Mucosa of descending colon (tissue), 3 donors: ENCODE measurements around the gene ZNF343. TPM values are rescaled to one million over a fixed set of nuclear protein-coding genes. Genes with fewer than 3 reads are reported as not detected.

Experiments
- ATAC-seq: fragments of 200-7000 bp; cut with Tn5 transposase; one replicate; pipeline ENCODE4 v1.9.1; 2020; ENCODE audit warnings: mild to moderate bottlenecking, moderate library complexity
- DNase-seq, 3 donors: peaks; one replicate each; pipeline ENCODE4 v3.0.0-alpha.2; 2020
- H3K36me3 ChIP-seq: fragments of 200-600 bp; one replicate; pipeline ENCODE4 v1.8.0; 2021; ENCODE audit warnings: low read depth, mild to moderate bottlenecking
- H3K4me1 ChIP-seq: fragments of 200-600 bp; one replicate; pipeline ENCODE4 v1.8.0; 2021; ENCODE audit warnings: low read depth, mild to moderate bottlenecking
- H3K4me3 ChIP-seq: fragments of 200-600 bp; one replicate; pipeline ENCODE4 v1.8.0; 2021; ENCODE audit warnings: mild to moderate bottlenecking
- H3K9me3 ChIP-seq: fragments of 200-600 bp; one replicate; pipeline ENCODE4 v1.8.0; 2021; ENCODE audit warnings: mild to moderate bottlenecking
- CTCF ChIP-seq: fragments of 200-600 bp; IDR thresholded peaks from one replicate; pipeline ENCODE4 v1.8.0; 2022; ENCODE audit warnings: antibody characterized with exemption, mild to moderate bottlenecking
- intact Hi-C, 2 donors: fragments of 100-400 bp; cut with DNase I in 1 of 2; cut with micrococcal nuclease in 1 of 2; formaldehyde crosslinking; loops; one replicate each; pipeline versions ENCODE4 v1.11.0 to v1.11.1; 2022; cut with DNase I, micrococcal nuclease
- total RNA-seq, 3 donors: library from RNA; stranded (reverse); fragmentation: NEBNext Ultra II Directional in 2 of 3; extraction: Animal tissue kit (Norgen Biotek cat#: 25700) in 2 of 3; gene quantifications; one replicate each; pipeline versions ENCODE4 v1.2.1 to v1.2.4, GENCODE V29; 2021 to 2023
- donor health status: DM: no; HTN: no; CAD: no; lungs with moderate emphysema.
- donor health status: DM: no; HTN: no; CAD: no.
- donor health status: DM: no; HTN: yes; CAD: no.

Gene ZNF343
- total RNA-seq, 3 donors from 2014 or later = 6.9 to 12.1 (median 9.8) TPM

DNA sequence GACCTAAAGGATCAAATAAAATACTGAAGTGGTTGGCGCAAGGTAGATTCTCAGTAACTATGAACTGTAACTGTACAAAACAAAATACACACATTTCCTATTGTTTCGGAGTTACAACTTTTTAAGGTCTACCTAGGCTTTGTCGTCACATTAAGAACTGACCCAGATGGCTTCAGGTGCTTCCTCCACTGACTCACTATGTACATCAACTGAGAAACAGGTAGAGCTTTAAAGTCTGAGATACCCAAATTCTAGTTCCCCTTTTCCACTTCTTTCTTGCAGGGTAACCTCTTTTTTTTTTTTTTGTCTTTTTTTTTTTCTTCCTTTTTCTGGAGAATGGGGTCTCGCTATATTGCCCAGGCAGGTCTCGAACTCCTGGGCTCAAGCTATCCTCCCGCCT, 43.6 kb downstream of the ZNF343 start:
- Histone ChIP-seq H3K9me3 (no peaks in the 10 kb centered on the region), H3K36me3 (peaks cover 22% of the 10 kb centered on the region), H3K4me1 (peaks cover 14% of the 10 kb centered on the region), H3K4me3 (no peak overlapping the region)
- DNase-seq (no peak), ATAC-seq (no peak)
- intact Hi-C loops = no loop called here
- TF ChIP-seq CTCF = no peak

GRCh38 chr20:2463616-2464365, 44.9 kb downstream of the ZNF343 start:
- no peak for TF ChIP-seq CTCF
- H3K9me3 ChIP-seq = no peaks in the 10 kb centered on the region
- no peak for DNase-seq
- peaks cover 22% of the 10 kb centered on the region for H3K36me3 ChIP-seq
- peaks cover 5% of the 10 kb centered on the region for H3K4me1 ChIP-seq
- intact Hi-C loops = no loop called here
- no peak overlapping the region for H3K4me3 ChIP-seq
- ATAC-seq = peak; percentile 45

- H3K36me3 ChIP-seq = peaks cover 22% of the 10 kb centered on the region
- no peak for TF ChIP-seq CTCF
- H3K4me3 ChIP-seq = no peak overlapping the region
- H3K4me1 ChIP-seq = no peaks in the 10 kb centered on the region
- ATAC-seq = no peak
- no peak for DNase-seq
- intact Hi-C loops = no loop called here
- H3K9me3 ChIP-seq = no peaks in the 10 kb centered on the region
Measured at GRCh38 chr20:2462484-2462883, 46.2 kb downstream of the ZNF343 start.

- no peak for DNase-seq
- no peak for TF ChIP-seq CTCF
- H3K36me3 ChIP-seq = peaks cover 17% of the 10 kb centered on the region
- no peak overlapping the region for H3K4me3 ChIP-seq
- no peaks in the 10 kb centered on the region for H3K4me1 ChIP-seq
- no peaks in the 10 kb centered on the region for H3K9me3 ChIP-seq
- no peak for ATAC-seq
- intact Hi-C loops = no loop called here
Measured at GRCh38 chr20:2460752-2461424, 47.8 kb downstream of the ZNF343 start.

DNA sequence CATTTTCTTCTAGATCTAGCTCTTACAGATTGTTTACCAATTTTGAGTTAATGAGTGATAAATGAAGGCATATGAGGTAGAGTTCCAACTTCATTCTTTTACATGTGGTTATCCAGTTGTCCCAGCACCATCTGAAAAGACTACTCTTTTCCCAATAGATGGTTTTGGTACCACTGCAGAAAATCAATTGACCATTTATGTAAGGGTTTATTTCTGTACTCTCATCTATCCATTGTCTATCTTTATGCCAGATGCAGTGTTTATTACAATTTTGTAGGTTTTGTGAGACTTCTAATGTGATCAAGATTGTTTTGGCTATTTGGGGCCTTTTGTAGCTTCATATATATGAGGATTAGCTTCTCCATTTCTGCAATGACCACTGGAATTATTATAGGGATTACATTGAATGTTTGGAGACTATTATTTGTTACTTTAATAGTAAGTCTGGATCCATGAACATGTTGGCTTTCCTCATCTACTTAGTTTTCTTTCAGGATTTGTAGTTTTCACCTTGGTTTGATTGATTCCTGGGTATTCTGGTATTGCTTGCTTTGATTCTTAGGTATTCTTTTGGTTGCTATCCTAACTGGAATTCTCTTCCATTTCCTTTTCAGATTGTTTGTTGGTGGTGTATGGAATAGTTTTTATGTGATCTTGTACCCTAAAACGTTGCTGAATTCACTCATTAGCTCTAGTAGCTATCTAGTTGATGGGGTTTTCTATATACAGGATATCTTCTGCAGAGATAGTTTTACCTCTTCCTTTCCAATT, 48.5 kb downstream of the ZNF343 start:
- no peaks in the 10 kb centered on the region for H3K4me1 ChIP-seq
- ATAC-seq = no peak
- peaks cover 17% of the 10 kb centered on the region for H3K36me3 ChIP-seq
- TF ChIP-seq CTCF = no peak
- intact Hi-C loops = loop anchor here in 1 of 2 donors (10.0 kb wide), 1 partner anchor 245 kb away; no protein-coding TSS in a partner anchor
- DNase-seq = no peak
- no peak overlapping the region for H3K4me3 ChIP-seq
- no peaks in the 10 kb centered on the region for H3K9me3 ChIP-seq
